PC-3 (cell line): ENCODE results near the gene ATF7. TPM values are rescaled to one million over a fixed set of nuclear protein-coding genes. Genes with fewer than 3 reads are reported as not detected.

Experiments
- ATAC-seq: fragments of 200-7000 bp; cut with Tn5 transposase; 2 replicates; pipeline ENCODE4 v1.9.1; 2020; ENCODE audit warnings: mild to moderate bottlenecking, moderate library complexity
- BruUV-seq: library from RNA; stranded (reverse); fragments of 400-500 nt; replicated peaks from 2 replicates; lab custom pipeline; 2021; lab: Mats Ljungman, UMichigan
- CTCF ChIA-PET: fragments of 300-600 bp; sonication (Branson Sonifier 250); formaldehyde crosslinking; loops from one replicate; lab custom pipeline; 2022; ENCODE audit warnings: antibody characterized with exemption; lab: Charles Lee
- POLR2A ChIA-PET: fragments of 300-600 bp; sonication (Branson Sonifier 250); formaldehyde crosslinking; loops from one replicate; lab custom pipeline; 2022; ENCODE audit warnings: antibody characterized with exemption; ENCODE audit not compliant: unreplicated experiment; lab: Charles Lee
- DNase-seq: peaks from one replicate; pipeline ENCODE4 v3.0.0-alpha.2; 2015
- H2AFZ ChIP-seq: fragments of 300-600 bp; sonication (generic); 2 replicates; pipeline ENCODE4 v1.6.0; 2016; ENCODE audit warnings: antibody characterized with exemption, low read length
- H3F3A ChIP-seq: fragments of 300-600 bp; sonication (generic); one replicate; pipeline ENCODE4 v1.6.0; 2017; ENCODE audit warnings: antibody characterized with exemption, low read length, control low read depth, mild to moderate bottlenecking; ENCODE audit not compliant: unreplicated experiment
- H3K27ac ChIP-seq: fragments of 300-600 bp; sonication (generic); 2 replicates; pipeline ENCODE4 v1.5.1; 2016; ENCODE audit warnings: mild to moderate bottlenecking, low read length
- H3K27me3 ChIP-seq: fragments of 300-600 bp; sonication (generic); 2 replicates; pipeline ENCODE4 v1.6.1; 2016; ENCODE audit warnings: low read length, mixed read lengths
- H3K36me3 ChIP-seq: fragments of 300-600 bp; sonication (generic); 2 replicates; pipeline ENCODE4 v1.6.1; 2016; ENCODE audit warnings: low read depth, mixed run types, low read length, mixed read lengths
- H3K4me1 ChIP-seq: fragments of 300-600 bp; sonication (generic); 2 replicates; pipeline ENCODE4 v1.5.1; 2016; ENCODE audit warnings: low read length; ENCODE audit not compliant: insufficient read depth
- H3K4me2 ChIP-seq: fragments of 300-600 bp; sonication (generic); 2 replicates; pipeline ENCODE4 v1.6.0; 2016; ENCODE audit warnings: low read length
- H3K4me3 ChIP-seq: fragments of 300-600 bp; sonication (generic); 2 replicates; pipeline ENCODE4 v1.5.1; 2016; ENCODE audit warnings: mild to moderate bottlenecking, low read length, mixed read lengths
- H3K79me2 ChIP-seq: fragments of 300-600 bp; sonication (generic); 2 replicates; pipeline ENCODE4 v1.6.1; 2017; ENCODE audit warnings: low read length, mixed read lengths
- H3K9ac ChIP-seq: fragments of 300-600 bp; sonication (generic); 2 replicates; pipeline ENCODE4 v1.6.0; 2016; ENCODE audit warnings: mild to moderate bottlenecking, low read length
- H3K9me2 ChIP-seq: fragments of 300-600 bp; sonication (generic); replicated peaks from 2 replicates; pipeline ENCODE4 v1.6.1; 2016; ENCODE audit warnings: mixed run types, low read length, mixed read lengths
- H3K9me3 ChIP-seq: fragments of 300-600 bp; sonication (generic); 2 replicates; pipeline ENCODE4 v1.6.1; 2016; ENCODE audit warnings: low read length, mixed read lengths
- H4K20me1 ChIP-seq: fragments of 300-600 bp; sonication (generic); 2 replicates; pipeline ENCODE4 v1.6.1; 2016; ENCODE audit warnings: low read length, mixed read lengths
- CTCF ChIP-seq: fragments of 300-600 bp; sonication (generic); conservative IDR thresholded peaks from 2 replicates; pipeline ENCODE4 v1.5.1; 2017; ENCODE audit warnings: antibody characterized with exemption, low read depth, mild to moderate bottlenecking, low read length
- EZH2 ChIP-seq: fragments of 300-600 bp; sonication (generic); IDR thresholded peaks from one replicate; pipeline ENCODE4 v1.6.1; 2017; ENCODE audit warnings: antibody characterized with exemption, mild to moderate bottlenecking, low read length; ENCODE audit not compliant: unreplicated experiment
- EZH2phosphoT487 ChIP-seq: fragments of 300-600 bp; sonication (generic); IDR thresholded peaks from 2 replicates; pipeline ENCODE4 v1.6.1; 2018; ENCODE audit warnings: mild to moderate bottlenecking, antibody characterized with exemption, low read length, borderline replicate concordance
- intact Hi-C: fragments of 100-400 bp; cut with micrococcal nuclease; formaldehyde crosslinking; loops from 2 replicates; pipeline ENCODE4 v1.9.0; 2023
- total RNA-seq: library from RNA; depleted of rRNA; stranded (reverse); fragments of >200 nt; gene quantifications from 2 replicates; pipeline ENCODE4 v1.2.3, GENCODE V29; 2014; rRNA removed

Gene ATF7
- total RNA-seq, 1 experiment from 2014 or later, result 7.9 TPM

GRCh38 chr12:53461059-53461458 is 165.1 kb downstream of the ATF7 start:
- H3F3A ChIP-seq, result no peaks in the 10 kb centered on the region
- no peaks in the 10 kb centered on the region for H3K4me1 ChIP-seq
- H3K9me2 ChIP-seq, result no peaks in the 10 kb centered on the region
- ChIA-PET CTCF (no interaction called here), POLR2A (no interaction called here)
- peaks cover 77% of the 10 kb centered on the region for H4K20me1 ChIP-seq
- ATAC-seq, result no peak
- no peak overlapping the region for H3K4me3 ChIP-seq
- H3K9me3 ChIP-seq, result no peaks in the 10 kb centered on the region
- intact Hi-C loops, result no loop called here
- peaks cover 90% of the 10 kb centered on the region for H3K79me2 ChIP-seq
- no TSS peak for BruUV-seq
- H3K27ac ChIP-seq, result no peak overlapping the region
- H3K36me3 ChIP-seq, result peaks cover 94% of the 10 kb centered on the region
- no peak overlapping the region for H3K9ac ChIP-seq
- TF ChIP-seq EZH2phosphoT487 (no peak), EZH2 (no peak), CTCF (no peak)
- H2AFZ ChIP-seq, result no peak overlapping the region
- H3K27me3 ChIP-seq, result no peaks in the 10 kb centered on the region
- H3K4me2 ChIP-seq, result no peak overlapping the region
- DNase-seq, result no peak

- H3K27ac ChIP-seq, result no peak overlapping the region
- no peaks in the 10 kb centered on the region for H3K9me3 ChIP-seq
- intact Hi-C loops, result no loop called here
- H3K9ac ChIP-seq, result no peak overlapping the region
- H3K4me1 ChIP-seq, result peaks cover 3% of the 10 kb centered on the region
- H3K4me2 ChIP-seq, result no peak overlapping the region
- H3K27me3 ChIP-seq, result no peaks in the 10 kb centered on the region
- no peaks in the 10 kb centered on the region for H3F3A ChIP-seq
- BruUV-seq, result no TSS peak
- ChIA-PET CTCF (no interaction called here), POLR2A (no interaction called here)
- peaks cover 92% of the 10 kb centered on the region for H3K79me2 ChIP-seq
- no peak overlapping the region for H2AFZ ChIP-seq
- no peak overlapping the region for H3K4me3 ChIP-seq
- ATAC-seq (no peak), DNase-seq (no peak)
- H3K36me3 ChIP-seq, result peaks cover 94% of the 10 kb centered on the region
- peaks cover 79% of the 10 kb centered on the region for H4K20me1 ChIP-seq
- H3K9me2 ChIP-seq, result no peaks in the 10 kb centered on the region
- no peak for TF ChIP-seq EZH2phosphoT487
- no peak for TF ChIP-seq CTCF
- TF ChIP-seq EZH2, result no peak
Measured at GRCh38 chr12:53459097-53459496, 167.1 kb downstream of the ATF7 start.

Other genes starting within 250 kb of the ATF7 start
- 49.7 and 57.6 TPM in 2 replicates for gene SP1, start 246.2 kb downstream of the ATF7 start, total RNA-seq
- 0.29 TPM in 1 of 2 replicates, not detected in the other for gene AMHR2, start 202.5 kb downstream of the ATF7 start, total RNA-seq
- gene PRR13, start 184.6 kb downstream of the ATF7 start, total RNA-seq, result 54.2 and 60.9 TPM in 2 replicates
- 204 and 306 TPM in 2 replicates for gene PCBP2, start 174.3 kb downstream of the ATF7 start, total RNA-seq
- 8.5 and 9.6 TPM in 2 replicates for gene MAP3K12, start 126.9 kb downstream of the ATF7 start, total RNA-seq
- 82.0 and 98.9 TPM in 2 replicates for gene TARBP2, start 125.1 kb downstream of the ATF7 start, total RNA-seq
- not detected in 2 replicates for gene NPFF, start 118.9 kb downstream of the ATF7 start, total RNA-seq
- 244 and 322 TPM in 2 replicates for gene ATP5MC2, start 49.7 kb upstream of the ATF7 start, total RNA-seq
- 20.4 and 30.6 TPM in 2 replicates for gene CALCOCO1, start 101.1 kb upstream of the ATF7 start, total RNA-seq
- gene CISTR, start 125.6 kb upstream of the ATF7 start, total RNA-seq, result not detected in 2 replicates